ACC112 (cell line): ENCODE measurements around the gene MLLT3.

Source experiments
- H2AFZ ChIP-seq: fragments of 200-600 bp; sonication (generic); one replicate; pipeline ENCODE4 v1.6.0; 2017; ENCODE audit warnings: antibody characterized with exemption, low read length; ENCODE audit not compliant: unreplicated experiment
- H3K27ac ChIP-seq: fragments of 200-600 bp; sonication (generic); 2 replicates; pipeline ENCODE4 v1.5.1; 2014; ENCODE audit warnings: low read depth, mild to moderate bottlenecking, antibody characterized with exemption, low read length, moderate library complexity
- H3K27me3 ChIP-seq: fragments of 200-600 bp; sonication (generic); 2 replicates; pipeline ENCODE4 v1.6.1; 2014; ENCODE audit warnings: mild to moderate bottlenecking, antibody characterized with exemption, low read length, moderate library complexity, mixed read lengths; ENCODE audit not compliant: insufficient read depth
- H3K36me3 ChIP-seq: fragments of 200-600 bp; sonication (generic); 2 replicates; pipeline ENCODE4 v1.6.1; 2016; ENCODE audit warnings: mild to moderate bottlenecking, antibody characterized with exemption, low read length, moderate library complexity, mixed read lengths; ENCODE audit not compliant: insufficient read depth
- H3K4me1 ChIP-seq: fragments of 200-600 bp; sonication (generic); one replicate; pipeline ENCODE4 v1.6.1; 2016; ENCODE audit warnings: low read length, mixed read lengths; ENCODE audit not compliant: insufficient read depth, unreplicated experiment, control insufficient read depth
- H3K4me3 ChIP-seq: fragments of 200-600 bp; sonication (generic); 2 replicates; pipeline ENCODE4 v1.5.1; 2014; ENCODE audit warnings: mild to moderate bottlenecking, low read depth, low read length
- H3K79me2 ChIP-seq: fragments of 200-600 bp; sonication (generic); one replicate; pipeline ENCODE4 v1.6.0; 2016; ENCODE audit warnings: low read length; ENCODE audit not compliant: control insufficient read depth, unreplicated experiment, insufficient read depth

MLLT3 gene

GRCh38 chr9:20558566-20559016 lies 63.7 kb downstream of the MLLT3 start:
- Histone ChIP-seq H2AFZ (no peak overlapping the region), H3K4me3 (peak overlapping the region; percentile 17; the same call in 1 of the 2 replicates), H3K27ac (peak overlapping the region; percentile 84), H3K4me1 (peaks cover 44% of the 10 kb centered on the region), H3K27me3 (no peaks in the 10 kb centered on the region), H3K79me2 (peaks cover 13% of the 10 kb centered on the region), H3K36me3 (no peaks in the 10 kb centered on the region)

GRCh38 chr9:20557890-20558565 lies 64.3 kb downstream of the MLLT3 start:
- Histone ChIP-seq H3K4me3 (peak overlapping the region; percentile 17; the same call in 1 of the 2 replicates), H3K27me3 (no peaks in the 10 kb centered on the region), H3K36me3 (no peaks in the 10 kb centered on the region), H3K79me2 (peaks cover 18% of the 10 kb centered on the region), H2AFZ (no peak overlapping the region), H3K27ac (peak overlapping the region; percentile 84), H3K4me1 (peaks cover 49% of the 10 kb centered on the region)

DNA sequence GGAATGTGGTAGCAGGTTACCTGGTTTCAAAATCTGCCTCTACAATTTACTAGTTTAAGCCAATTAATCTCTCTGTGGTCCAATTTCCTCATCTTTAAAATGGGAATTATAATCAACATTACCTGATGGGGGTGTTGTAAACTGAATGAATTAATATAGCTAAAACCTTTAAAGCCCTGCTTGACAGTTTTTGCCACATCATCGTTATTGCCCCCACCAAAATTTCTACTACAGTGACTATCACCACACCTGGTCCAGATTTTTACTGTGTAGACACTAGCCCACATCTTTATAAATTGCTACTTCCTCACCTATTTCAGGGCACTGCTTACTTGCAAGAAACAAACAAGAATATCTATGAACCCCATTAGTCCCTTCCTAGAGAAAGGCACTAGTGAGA lies 65.0 kb downstream of the MLLT3 start:
- Histone ChIP-seq H3K27me3 (no peaks in the 10 kb centered on the region), H3K27ac (peak overlapping the region; percentile 84; the same call in 1 of the 2 replicates), H3K79me2 (peaks cover 19% of the 10 kb centered on the region), H3K4me3 (no peak overlapping the region), H3K4me1 (peaks cover 49% of the 10 kb centered on the region), H2AFZ (no peak overlapping the region), H3K36me3 (no peaks in the 10 kb centered on the region)

DNA sequence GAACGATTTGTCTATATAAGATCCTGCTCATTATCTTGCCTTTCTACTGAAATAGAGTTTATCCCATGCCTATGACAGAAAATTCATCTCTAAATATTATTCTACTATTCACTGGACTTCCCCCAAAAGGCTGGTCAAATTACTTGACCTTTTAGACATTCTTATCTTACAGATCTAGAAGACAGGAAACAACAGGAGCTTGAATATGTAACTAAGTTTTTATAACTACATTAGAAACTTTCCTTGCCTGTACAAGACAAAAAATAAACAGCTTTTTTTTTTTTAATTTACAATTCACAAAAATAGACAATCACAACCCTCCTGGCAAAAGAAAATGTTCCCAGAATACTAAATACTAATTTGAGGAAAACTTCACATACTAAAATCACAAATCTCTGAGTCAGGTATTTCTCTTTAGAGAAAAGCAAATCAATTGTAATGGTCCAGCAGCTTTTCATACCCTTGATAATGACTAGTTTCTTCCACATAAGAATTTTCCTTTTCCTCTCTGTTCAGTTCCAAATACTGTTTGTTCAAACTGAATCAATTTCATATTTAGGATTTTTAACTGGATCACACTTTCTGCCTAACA lies 68.6 kb downstream of the MLLT3 start:
- no peaks in the 10 kb centered on the region for H3K27me3 ChIP-seq
- peaks cover 41% of the 10 kb centered on the region for H3K4me1 ChIP-seq
- no peak overlapping the region for H3K4me3 ChIP-seq
- H3K36me3 ChIP-seq, result no peaks in the 10 kb centered on the region
- H3K27ac ChIP-seq, result no peak overlapping the region
- H2AFZ ChIP-seq, result no peak overlapping the region
- H3K79me2 ChIP-seq, result peaks cover 26% of the 10 kb centered on the region

DNA sequence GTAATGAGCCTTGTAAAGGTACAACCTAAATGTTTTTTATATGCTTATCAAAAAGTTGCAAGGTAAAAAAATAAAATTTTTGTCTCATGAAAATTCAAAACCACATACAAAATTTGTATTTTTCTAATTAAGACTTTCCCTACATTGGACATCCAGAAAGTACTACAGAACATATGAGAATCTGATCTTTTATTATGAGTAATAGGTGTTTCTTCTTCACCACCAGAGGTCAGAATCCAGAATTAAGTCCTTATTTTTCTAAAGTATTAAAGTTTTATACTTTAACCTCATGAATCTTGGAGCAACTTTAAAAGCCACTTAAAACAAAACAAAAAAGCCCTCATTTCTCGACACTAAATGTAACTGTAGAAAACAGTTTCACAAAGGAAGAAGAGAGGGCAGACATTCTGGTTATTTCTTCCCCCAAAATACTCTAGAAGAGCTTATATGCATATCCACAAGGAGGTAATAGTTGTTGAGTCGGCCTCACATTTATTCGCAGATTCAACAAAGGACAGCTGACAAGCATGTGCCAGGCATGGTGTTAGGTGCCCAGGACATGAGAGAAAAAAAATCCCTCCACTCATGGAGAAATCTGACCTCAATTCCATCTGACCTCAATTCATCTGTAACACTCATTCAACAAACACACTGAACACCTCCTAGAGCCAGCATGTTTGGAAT lies 69.3 kb downstream of the MLLT3 start:
- Histone ChIP-seq H3K4me1 (peaks cover 34% of the 10 kb centered on the region), H3K79me2 (peaks cover 26% of the 10 kb centered on the region), H3K4me3 (no peak overlapping the region), H3K27ac (no peak overlapping the region), H3K36me3 (no peaks in the 10 kb centered on the region), H2AFZ (peak overlapping the region; percentile 30), H3K27me3 (no peaks in the 10 kb centered on the region)

DNA sequence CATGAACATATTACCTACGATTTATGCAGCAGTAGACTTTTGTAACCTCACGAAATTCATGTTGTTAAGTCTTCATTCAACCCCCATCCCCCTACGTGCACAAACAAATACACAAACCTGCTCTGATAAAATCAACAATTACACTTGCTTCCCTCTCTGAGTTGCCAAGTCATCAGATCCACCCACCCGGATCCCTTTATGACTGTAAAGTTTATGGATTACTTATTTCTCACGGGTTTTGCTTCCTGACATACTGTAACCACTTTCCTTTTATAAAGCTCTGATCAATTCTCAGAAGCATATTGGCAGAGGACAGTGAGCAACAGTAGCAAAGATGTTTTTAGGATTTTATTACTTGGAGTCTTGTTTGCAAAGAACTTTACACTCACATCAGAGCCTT lies 70.5 kb downstream of the MLLT3 start:
- H2AFZ ChIP-seq, result no peak overlapping the region
- no peaks in the 10 kb centered on the region for H3K36me3 ChIP-seq
- H3K27ac ChIP-seq, result no peak overlapping the region
- peaks cover 29% of the 10 kb centered on the region for H3K4me1 ChIP-seq
- peaks cover 21% of the 10 kb centered on the region for H3K79me2 ChIP-seq
- no peaks in the 10 kb centered on the region for H3K27me3 ChIP-seq
- H3K4me3 ChIP-seq, result no peak overlapping the region

- peaks cover 20% of the 10 kb centered on the region for H3K79me2 ChIP-seq
- no peak overlapping the region for H2AFZ ChIP-seq
- no peaks in the 10 kb centered on the region for H3K27me3 ChIP-seq
- H3K27ac ChIP-seq, result no peak overlapping the region
- H3K4me3 ChIP-seq, result no peak overlapping the region
- H3K36me3 ChIP-seq, result no peaks in the 10 kb centered on the region
- H3K4me1 ChIP-seq, result peaks cover 29% of the 10 kb centered on the region
Observed at GRCh38 chr9:20551236-20551635, 71.1 kb downstream of the MLLT3 start.

DNA sequence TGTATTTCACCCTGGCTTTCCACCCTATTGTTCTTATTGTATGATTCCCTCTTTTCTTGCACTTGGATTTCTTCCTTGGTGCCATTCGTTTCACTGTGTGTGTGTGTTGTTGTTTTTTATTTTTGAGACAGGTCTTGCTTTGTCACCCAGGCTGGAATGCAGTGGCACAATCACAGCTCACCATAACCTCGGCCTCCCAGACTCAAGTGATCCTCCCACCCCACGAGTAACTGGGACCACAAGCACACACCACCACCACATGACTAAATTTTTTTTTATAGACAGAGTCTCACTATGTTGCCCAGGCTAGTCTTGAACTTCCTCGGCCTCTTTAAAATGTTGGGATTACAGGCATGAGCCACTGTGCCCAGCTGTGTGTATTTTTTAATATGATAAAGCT lies 72.0 kb downstream of the MLLT3 start:
- H3K4me1 ChIP-seq, result peaks cover 29% of the 10 kb centered on the region
- H3K36me3 ChIP-seq, result no peaks in the 10 kb centered on the region
- H3K4me3 ChIP-seq, result no peak overlapping the region
- no peaks in the 10 kb centered on the region for H3K27me3 ChIP-seq
- no peak overlapping the region for H3K27ac ChIP-seq
- H2AFZ ChIP-seq, result no peak overlapping the region
- H3K79me2 ChIP-seq, result peaks cover 18% of the 10 kb centered on the region

DNA sequence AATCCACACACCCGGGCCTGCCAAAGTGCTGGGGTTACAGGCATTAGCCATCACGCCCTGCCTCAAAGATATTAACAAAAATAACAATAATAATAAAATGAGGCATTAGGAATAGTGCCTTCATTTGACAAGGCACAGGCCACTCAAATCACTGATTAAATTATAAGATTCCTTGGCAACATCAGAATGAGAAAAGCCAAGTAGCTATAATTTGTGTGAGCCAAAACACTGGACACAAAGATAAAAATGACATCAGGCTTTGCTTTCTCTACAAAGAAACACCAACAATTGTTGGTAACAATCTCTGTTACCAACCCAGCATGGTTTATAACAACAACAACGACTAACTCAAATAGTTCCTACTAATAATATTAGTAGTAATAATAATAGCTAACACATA lies 73.2 kb downstream of the MLLT3 start:
- peaks cover 26% of the 10 kb centered on the region for H3K4me1 ChIP-seq
- no peaks in the 10 kb centered on the region for H3K27me3 ChIP-seq
- H3K27ac ChIP-seq, result no peak overlapping the region
- no peak overlapping the region for H3K4me3 ChIP-seq
- H2AFZ ChIP-seq, result no peak overlapping the region
- H3K79me2 ChIP-seq, result peaks cover 15% of the 10 kb centered on the region
- no peaks in the 10 kb centered on the region for H3K36me3 ChIP-seq

GRCh38 chr9:20545023-20545622 lies 77.2 kb downstream of the MLLT3 start:
- Histone ChIP-seq H3K4me1 (no peaks in the 10 kb centered on the region), H3K4me3 (no peak overlapping the region), H2AFZ (no peak overlapping the region), H3K36me3 (no peaks in the 10 kb centered on the region), H3K27ac (no peak overlapping the region), H3K27me3 (no peaks in the 10 kb centered on the region), H3K79me2 (peaks cover 5% of the 10 kb centered on the region)
